HL-60 (cell line): Measurements from ENCODE around the gene GTPBP4.

Experiments
- POLR2AphosphoS5 ChIP-seq: IDR thresholded peaks from 2 replicates; pipeline ENCODE4 v1.6.1; 2012; ENCODE audit warnings: low read depth
- SPI1 ChIP-seq: IDR thresholded peaks from 2 replicates; pipeline ENCODE4 v1.6.1; 2012; ENCODE audit warnings: low read depth, mild to moderate bottlenecking, borderline replicate concordance
- TF ChIP-seq, protein P1 (sequence below): IDR thresholded peaks from one replicate; pipeline ENCODE4 v1.5.1; 2011; ENCODE audit warnings: low read length, control low read depth, inconsistent platforms; ENCODE audit not compliant: insufficient read depth

DNA sequence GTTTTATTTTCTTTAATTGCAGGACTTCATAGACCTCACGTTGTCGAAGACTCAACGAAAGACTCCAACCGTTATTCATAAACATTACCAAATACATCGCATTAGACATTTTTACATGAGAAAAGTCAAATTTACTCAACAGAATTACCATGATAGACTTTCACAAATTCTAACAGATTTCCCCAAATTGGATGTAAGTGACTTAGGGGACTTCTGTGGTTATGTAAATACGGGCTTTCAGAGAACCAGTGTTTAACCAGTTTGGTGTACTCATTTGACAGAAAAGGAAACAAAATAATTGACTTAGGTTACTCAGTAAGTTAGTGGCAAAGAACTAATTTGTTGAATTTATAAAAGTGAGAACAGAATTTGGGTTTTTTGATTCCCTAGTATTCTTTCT is 4.2 kb downstream of the GTPBP4 start:
- TF ChIP-seq, protein P1, sequence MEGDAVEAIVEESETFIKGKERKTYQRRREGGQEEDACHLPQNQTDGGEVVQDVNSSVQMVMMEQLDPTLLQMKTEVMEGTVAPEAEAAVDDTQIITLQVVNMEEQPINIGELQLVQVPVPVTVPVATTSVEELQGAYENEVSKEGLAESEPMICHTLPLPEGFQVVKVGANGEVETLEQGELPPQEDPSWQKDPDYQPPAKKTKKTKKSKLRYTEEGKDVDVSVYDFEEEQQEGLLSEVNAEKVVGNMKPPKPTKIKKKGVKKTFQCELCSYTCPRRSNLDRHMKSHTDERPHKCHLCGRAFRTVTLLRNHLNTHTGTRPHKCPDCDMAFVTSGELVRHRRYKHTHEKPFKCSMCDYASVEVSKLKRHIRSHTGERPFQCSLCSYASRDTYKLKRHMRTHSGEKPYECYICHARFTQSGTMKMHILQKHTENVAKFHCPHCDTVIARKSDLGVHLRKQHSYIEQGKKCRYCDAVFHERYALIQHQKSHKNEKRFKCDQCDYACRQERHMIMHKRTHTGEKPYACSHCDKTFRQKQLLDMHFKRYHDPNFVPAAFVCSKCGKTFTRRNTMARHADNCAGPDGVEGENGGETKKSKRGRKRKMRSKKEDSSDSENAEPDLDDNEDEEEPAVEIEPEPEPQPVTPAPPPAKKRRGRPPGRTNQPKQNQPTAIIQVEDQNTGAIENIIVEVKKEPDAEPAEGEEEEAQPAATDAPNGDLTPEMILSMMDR, result no peak
- TF ChIP-seq POLR2AphosphoS5 (no peak), SPI1 (no peak)
